HepG2 (cell line): Measurements from ENCODE around the gene PRM2. TPM values are rescaled to one million over a fixed set of nuclear protein-coding genes. Genes with fewer than 3 reads are reported as not detected.

Source experiments
- CEBPB ChIP-seq: IDR thresholded peaks from 2 replicates; pipeline ENCODE4 v1.6.1; 2011; ENCODE audit warnings: low read depth, low read length, improper control_type of control experiment, borderline replicate concordance
- FOXP1 ChIP-seq, 2 experiments: fragments of 450-650 bp in 1 of 2; IDR thresholded peaks; 2 replicates each; pipeline ENCODE4 v1.6.1; 2017 to 2018; ENCODE audit warnings: antibody characterized with exemption in 1 of 2
- NFIB ChIP-seq: sonication (generic); formaldehyde crosslinking; IDR thresholded peaks from 2 replicates; pipeline ENCODE4 v1.9.0; 2021; ENCODE audit warnings: missing genetic modification reagents, mild to moderate bottlenecking, borderline replicate concordance
- PHF20 ChIP-seq: sonication (generic); formaldehyde crosslinking; IDR thresholded peaks from 2 replicates; pipeline ENCODE4 v1.5.0; 2020; ENCODE audit warnings: mild to moderate bottlenecking, missing genetic modification reagents
- SRF ChIP-seq: IDR thresholded peaks from 2 replicates; pipeline ENCODE4 v1.6.1; 2011; ENCODE audit warnings: mild to moderate bottlenecking, low read depth, low read length, moderate library complexity
- ZNF263 ChIP-seq: sonication (generic); formaldehyde crosslinking; IDR thresholded peaks from 2 replicates; pipeline ENCODE4 v1.4.0; 2020; ENCODE audit warnings: missing genetic modification reagents
- ZNF296 ChIP-seq: sonication (generic); formaldehyde crosslinking; conservative IDR thresholded peaks from 2 replicates; pipeline ENCODE4 v1.5.0; 2020; ENCODE audit warnings: mild to moderate bottlenecking, missing genetic modification reagents
- ZNF354B ChIP-seq: sonication (generic); formaldehyde crosslinking; IDR thresholded peaks from 2 replicates; pipeline ENCODE4 v1.8.0; 2022; ENCODE audit warnings: mild to moderate bottlenecking, missing genetic modification reagents
- ZNF530 ChIP-seq: sonication (generic); formaldehyde crosslinking; IDR thresholded peaks from 2 replicates; pipeline ENCODE4 v1.5.0; 2020; ENCODE audit warnings: low read depth, mild to moderate bottlenecking, missing genetic modification reagents
- ZNF773 ChIP-seq: sonication (generic); formaldehyde crosslinking; IDR thresholded peaks from 2 replicates; pipeline ENCODE4 v1.4.0; 2020; ENCODE audit warnings: missing genetic modification reagents, borderline replicate concordance
- polyA plus RNA-seq, 8 experiments: library from polyadenylated mRNA; depleted of rRNA in 3 of 8; stranded (reverse) in 7 of 8; unstranded in 1 of 8; fragments of >200 nt; fragmentation: Illumina TruSeq in 4 of 8; extraction: Trizol in 4 of 8; gene quantifications; 2 replicates each; pipeline versions ENCODE4 v1.2.1 to v1.2.3, GENCODE V29; 2011 to 2016; ENCODE audit warnings: low read depth in 4 of 8, missing spikeins in 1 of 8, mixed read lengths in 1 of 8; ENCODE audit not compliant: insufficient read depth in 1 of 8
- total RNA-seq, 5 experiments: library from RNA; depleted of rRNA; stranded (reverse); fragments of >200 nt; fragmentation: Illumina TruSeq; extraction: Trizol; gene quantifications; 2 replicates each; pipeline ENCODE4 v1.2.3, GENCODE V29; 2016; ENCODE audit warnings: low read depth in 1 of 5
- TF ChIP-seq, protein P1 (sequence below): sonication (generic); formaldehyde crosslinking; IDR thresholded peaks from 2 replicates; pipeline ENCODE4 v1.4.0; 2020; ENCODE audit warnings: missing genetic modification reagents, low read depth, mild to moderate bottlenecking, borderline replicate concordance
- TF ChIP-seq, protein P2 (sequence below): sonication (generic); formaldehyde crosslinking; IDR thresholded peaks from 2 replicates; pipeline ENCODE4 v1.4.0; 2020; ENCODE audit warnings: missing genetic modification reagents
- TF ChIP-seq, protein P3 (sequence below): sonication (generic); formaldehyde crosslinking; IDR thresholded peaks from 2 replicates; pipeline ENCODE4 v1.5.0; 2020; ENCODE audit warnings: missing genetic modification reagents, mild to moderate bottlenecking, borderline replicate concordance
- TF ChIP-seq, protein P4 (sequence below): sonication (generic); formaldehyde crosslinking; IDR thresholded peaks from 2 replicates; pipeline ENCODE4 v1.5.0; 2020; ENCODE audit warnings: mild to moderate bottlenecking, missing genetic modification reagents
- TF ChIP-seq, protein P5 (sequence below): sonication (generic); formaldehyde crosslinking; IDR thresholded peaks from 2 replicates; pipeline ENCODE4 v1.4.0; 2020; ENCODE audit warnings: missing genetic modification reagents
- TF ChIP-seq, protein P6 (sequence below): IDR thresholded peaks from 2 replicates; pipeline ENCODE4 v1.6.1; 2016; ENCODE audit warnings: missing biosample characterization, missing genetic modification reagents, low read depth

PRM2 gene
- total and polyA plus RNA-seq, 2 of the 13 experiments (the other 11 are each of a cell fraction or from before 2014, with no cell fraction given), result 0.54 TPM; not detected in 1

DNA sequence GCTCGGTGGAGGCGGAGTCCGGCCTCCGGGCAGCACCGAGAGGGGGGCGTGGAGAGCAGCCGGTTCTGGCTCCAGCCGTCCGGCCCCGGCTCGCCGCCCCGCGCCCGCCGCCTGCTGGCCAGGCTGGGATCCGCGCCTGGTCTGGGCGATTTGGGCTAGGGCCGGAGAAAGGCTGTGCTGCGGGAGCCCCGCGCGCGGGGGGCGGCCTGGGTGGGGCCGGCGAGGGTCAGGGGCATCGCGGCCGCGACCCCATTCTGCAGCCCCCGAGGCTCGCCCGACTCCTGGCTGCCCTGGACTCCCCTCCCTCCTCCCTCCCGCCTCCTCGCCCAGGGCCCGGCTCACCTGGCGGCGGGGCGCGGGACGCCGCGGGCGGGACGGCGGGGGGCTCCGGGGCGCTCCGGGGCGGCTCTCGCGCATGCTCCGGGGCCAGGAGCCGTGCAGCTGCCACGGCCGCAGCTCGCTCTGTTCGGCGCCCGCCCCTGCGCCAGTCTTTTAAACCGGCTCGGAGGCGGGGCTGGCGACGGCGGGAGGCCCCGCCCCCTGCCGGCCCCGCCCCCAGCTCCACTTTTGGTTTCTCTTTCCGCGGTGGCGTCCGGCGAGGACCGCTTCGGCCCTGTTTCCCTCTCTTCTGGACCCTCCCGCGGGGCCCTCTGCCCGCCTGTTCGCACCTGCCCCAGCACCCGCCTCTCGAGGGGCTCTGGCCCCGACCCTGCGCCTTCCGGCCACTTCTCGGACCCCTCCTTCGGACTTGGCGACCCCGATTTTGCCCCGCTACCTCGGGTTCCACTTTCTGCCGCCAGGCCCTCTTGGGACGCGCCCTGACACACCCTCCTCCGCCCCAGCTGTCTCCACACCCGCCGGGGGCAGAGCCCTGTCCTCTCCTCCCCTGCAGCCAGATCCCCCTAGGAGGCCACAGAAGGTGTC lies 20.3 kb downstream of the PRM2 start, which contains the start of gene SOCS1 (continued):
- TF ChIP-seq CEBPB, result no peak
- TF ChIP-seq PHF20 (CRISPR knock-in tag), result peak; percentile 64
- TF ChIP-seq, protein P1, sequence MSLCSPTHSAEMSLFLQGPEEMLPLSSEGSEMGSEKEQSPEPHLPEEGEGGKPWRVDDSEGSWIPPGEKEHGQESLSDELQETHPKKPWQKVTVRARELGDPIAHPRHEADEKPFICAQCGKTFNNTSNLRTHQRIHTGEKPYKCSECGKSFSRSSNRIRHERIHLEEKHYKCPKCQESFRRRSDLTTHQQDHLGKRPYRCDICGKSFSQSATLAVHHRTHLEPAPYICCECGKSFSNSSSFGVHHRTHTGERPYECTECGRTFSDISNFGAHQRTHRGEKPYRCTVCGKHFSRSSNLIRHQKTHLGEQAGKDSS (CRISPR knock-in tag), result peak; percentile 49
- TF ChIP-seq ZNF530 (CRISPR knock-in tag), result no peak
- TF ChIP-seq, protein P2, sequence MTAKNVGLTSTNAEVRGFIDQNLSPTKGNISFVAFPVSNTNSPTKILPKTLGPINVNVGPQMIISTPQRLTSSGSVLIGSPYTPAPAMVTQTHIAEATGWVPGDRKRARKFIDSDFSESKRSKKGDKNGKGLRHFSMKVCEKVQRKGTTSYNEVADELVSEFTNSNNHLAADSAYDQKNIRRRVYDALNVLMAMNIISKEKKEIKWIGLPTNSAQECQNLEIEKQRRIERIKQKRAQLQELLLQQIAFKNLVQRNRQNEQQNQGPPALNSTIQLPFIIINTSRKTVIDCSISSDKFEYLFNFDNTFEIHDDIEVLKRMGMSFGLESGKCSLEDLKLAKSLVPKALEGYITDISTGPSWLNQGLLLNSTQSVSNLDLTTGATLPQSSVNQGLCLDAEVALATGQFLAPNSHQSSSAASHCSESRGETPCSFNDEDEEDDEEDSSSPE (CRISPR knock-in tag), result peak; percentile 72; the same call in 1 of the 2 replicates
- TF ChIP-seq, protein P3, sequence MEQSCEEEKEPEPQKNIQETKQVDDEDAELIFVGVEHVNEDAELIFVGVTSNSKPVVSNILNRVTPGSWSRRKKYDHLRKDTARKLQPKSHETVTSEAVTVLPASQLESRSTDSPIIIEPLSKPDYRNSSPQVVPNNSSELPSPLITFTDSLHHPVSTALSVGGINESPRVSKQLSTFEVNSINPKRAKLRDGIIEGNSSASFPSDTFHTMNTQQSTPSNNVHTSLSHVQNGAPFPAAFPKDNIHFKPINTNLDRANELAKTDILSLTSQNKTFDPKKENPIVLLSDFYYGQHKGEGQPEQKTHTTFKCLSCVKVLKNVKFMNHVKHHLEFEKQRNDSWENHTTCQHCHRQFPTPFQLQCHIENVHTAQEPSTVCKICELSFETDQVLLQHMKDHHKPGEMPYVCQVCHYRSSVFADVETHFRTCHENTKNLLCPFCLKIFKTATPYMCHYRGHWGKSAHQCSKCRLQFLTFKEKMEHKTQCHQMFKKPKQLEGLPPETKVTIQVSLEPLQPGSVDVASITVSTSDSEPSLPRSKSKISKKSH (CRISPR knock-in tag), result peak; percentile 79; the same call in 1 of the 2 replicates
- 0 out of 2 replicates have a peak, but pooled peaks have one; percentile 88 for TF ChIP-seq ZNF296 (CRISPR knock-in tag)
- TF ChIP-seq ZNF354B (CRISPR knock-in tag), result no peak
- TF ChIP-seq ZNF263 (CRISPR knock-in tag), result peak; percentile 45
- TF ChIP-seq, protein P4, sequence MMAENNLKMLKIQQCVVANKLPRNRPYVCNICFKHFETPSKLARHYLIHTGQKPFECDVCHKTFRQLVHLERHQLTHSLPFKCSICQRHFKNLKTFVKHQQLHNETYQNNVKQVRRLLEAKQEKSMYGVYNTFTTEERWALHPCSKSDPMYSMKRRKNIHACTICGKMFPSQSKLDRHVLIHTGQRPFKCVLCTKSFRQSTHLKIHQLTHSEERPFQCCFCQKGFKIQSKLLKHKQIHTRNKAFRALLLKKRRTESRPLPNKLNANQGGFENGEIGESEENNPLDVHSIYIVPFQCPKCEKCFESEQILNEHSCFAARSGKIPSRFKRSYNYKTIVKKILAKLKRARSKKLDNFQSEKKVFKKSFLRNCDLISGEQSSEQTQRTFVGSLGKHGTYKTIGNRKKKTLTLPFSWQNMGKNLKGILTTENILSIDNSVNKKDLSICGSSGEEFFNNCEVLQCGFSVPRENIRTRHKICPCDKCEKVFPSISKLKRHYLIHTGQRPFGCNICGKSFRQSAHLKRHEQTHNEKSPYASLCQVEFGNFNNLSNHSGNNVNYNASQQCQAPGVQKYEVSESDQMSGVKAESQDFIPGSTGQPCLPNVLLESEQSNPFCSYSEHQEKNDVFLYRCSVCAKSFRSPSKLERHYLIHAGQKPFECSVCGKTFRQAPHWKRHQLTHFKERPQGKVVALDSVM, result peak; percentile 89
- 0 out of 2 replicates have a peak, but pooled peaks have one; percentile 59 for TF ChIP-seq ZNF773 (CRISPR knock-in tag)
- no peak for TF ChIP-seq NFIB (CRISPR knock-in tag)
- no peak for TF ChIP-seq FOXP1 (IDR thresholded peaks at IDR 0.05)
- no peak; the same call in 1 of the 2 replicates for TF ChIP-seq FOXP1 (CRISPR knock-in tag; IDR thresholded peaks at IDR 0.05)
- peak; percentile 85 for TF ChIP-seq SRF
- TF ChIP-seq, protein P5, sequence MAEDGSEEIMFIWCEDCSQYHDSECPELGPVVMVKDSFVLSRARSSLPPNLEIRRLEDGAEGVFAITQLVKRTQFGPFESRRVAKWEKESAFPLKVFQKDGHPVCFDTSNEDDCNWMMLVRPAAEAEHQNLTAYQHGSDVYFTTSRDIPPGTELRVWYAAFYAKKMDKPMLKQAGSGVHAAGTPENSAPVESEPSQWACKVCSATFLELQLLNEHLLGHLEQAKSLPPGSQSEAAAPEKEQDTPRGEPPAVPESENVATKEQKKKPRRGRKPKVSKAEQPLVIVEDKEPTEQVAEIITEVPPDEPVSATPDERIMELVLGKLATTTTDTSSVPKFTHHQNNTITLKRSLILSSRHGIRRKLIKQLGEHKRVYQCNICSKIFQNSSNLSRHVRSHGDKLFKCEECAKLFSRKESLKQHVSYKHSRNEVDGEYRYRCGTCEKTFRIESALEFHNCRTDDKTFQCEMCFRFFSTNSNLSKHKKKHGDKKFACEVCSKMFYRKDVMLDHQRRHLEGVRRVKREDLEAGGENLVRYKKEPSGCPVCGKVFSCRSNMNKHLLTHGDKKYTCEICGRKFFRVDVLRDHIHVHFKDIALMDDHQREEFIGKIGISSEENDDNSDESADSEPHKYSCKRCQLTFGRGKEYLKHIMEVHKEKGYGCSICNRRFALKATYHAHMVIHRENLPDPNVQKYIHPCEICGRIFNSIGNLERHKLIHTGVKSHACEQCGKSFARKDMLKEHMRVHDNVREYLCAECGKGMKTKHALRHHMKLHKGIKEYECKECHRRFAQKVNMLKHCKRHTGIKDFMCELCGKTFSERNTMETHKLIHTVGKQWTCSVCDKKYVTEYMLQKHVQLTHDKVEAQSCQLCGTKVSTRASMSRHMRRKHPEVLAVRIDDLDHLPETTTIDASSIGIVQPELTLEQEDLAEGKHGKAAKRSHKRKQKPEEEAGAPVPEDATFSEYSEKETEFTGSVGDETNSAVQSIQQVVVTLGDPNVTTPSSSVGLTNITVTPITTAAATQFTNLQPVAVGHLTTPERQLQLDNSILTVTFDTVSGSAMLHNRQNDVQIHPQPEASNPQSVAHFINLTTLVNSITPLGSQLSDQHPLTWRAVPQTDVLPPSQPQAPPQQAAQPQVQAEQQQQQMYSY, result no peak
- TF ChIP-seq, protein P6, sequence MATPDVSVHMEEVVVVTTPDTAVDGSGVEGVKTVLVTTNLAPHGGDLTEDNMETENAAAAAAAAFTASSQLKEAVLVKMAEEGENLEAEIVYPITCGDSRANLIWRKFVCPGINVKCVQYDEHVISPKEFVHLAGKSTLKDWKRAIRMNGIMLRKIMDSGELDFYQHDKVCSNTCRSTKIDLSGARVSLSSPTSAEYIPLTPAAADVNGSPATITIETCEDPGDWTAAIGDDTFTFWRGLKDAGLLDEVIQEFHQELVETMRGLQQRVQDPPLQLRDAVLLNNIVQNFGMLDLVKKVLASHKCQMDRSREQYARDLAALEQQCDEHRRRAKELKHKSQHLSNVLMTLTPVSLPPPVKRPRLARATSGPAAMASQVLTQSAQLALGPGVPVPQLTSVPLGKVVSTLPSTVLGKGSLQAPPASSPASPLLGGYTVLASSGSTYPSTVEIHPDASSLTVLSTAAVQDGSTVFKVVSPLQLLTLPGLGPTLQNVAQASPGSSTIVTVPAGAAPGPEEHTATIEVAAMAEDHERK (CRISPR knock-in tag), result no peak
